ENCODE data around the gene FAM200C. TPM values are rescaled to one million over a fixed set of nuclear protein-coding genes. Genes with fewer than 3 reads are reported as not detected.

The FAM200C gene
- total and polyA plus RNA-seq, 9 of the 15 experiments (the other 6 are each of a cell fraction or from before 2014, with no cell fraction given): 1.3 to 7.0 (median 1.8) TPM

DNA sequence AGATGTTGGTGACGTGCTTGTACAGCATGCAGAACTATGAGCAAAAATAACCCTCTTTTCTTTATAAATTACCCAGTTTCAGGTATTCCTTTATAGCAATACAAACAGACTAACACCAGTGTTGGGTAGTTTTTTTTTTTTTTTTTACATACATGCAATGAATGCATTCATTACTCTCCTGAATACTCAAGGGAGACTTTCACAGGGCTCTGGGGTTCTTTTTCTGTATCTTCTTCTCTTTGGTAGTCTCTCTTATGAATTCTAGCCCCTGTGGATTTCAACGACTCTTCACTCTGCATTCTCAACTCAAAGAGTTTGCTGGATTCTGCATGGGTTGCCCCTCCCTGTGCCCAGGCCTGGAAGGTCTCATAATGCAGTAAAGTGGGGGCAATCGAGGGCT is 49.6 kb upstream of the FAM200C start:
- Histone ChIP-seq H3K4me1 (replicated peaks in 1 of 2; ENCODE audit: control insufficient read depth in 2 of 2, insufficient read depth in 2 of 2, low read length in 2 of 2) (no peaks in the 10 kb centered on the region), H3K4me3 (no peak overlapping the region), H2AFZ (ENCODE audit: low read depth, low read length) (no peak overlapping the region), H3K4me2 (ENCODE audit: insufficient read depth, low read length) (no peak overlapping the region), H3K79me2 (ENCODE audit: control insufficient read depth, insufficient read depth, low read length) (no peaks in the 10 kb centered on the region), H3K9ac (ENCODE audit: insufficient read depth in 1 of 2, low read depth in 2 of 2, low read length in 2 of 2) (no peak overlapping the region), H3K27me3 (ENCODE audit: control insufficient read depth in 2 of 2, insufficient read depth in 2 of 2, low read length in 2 of 2) (no peaks in the 10 kb centered on the region), H3K9me3 (replicated peaks; ENCODE audit: control insufficient read depth, insufficient read depth, low read depth, low read length) (no peaks in the 10 kb centered on the region), H4K20me1 (replicated peaks; ENCODE audit: control insufficient read depth, insufficient read depth, low read length) (no peaks in the 10 kb centered on the region; the same call in 1 of the 2 replicates), H3K27ac (ENCODE audit: extremely low read depth, low read depth, low read length) (no peak overlapping the region), H3K36me3 (ENCODE audit: control insufficient read depth, insufficient read depth, low read length) (no peaks in the 10 kb centered on the region), H3K9me1 (ENCODE audit: control insufficient read depth, insufficient read depth, low read length) (no peaks in the 10 kb centered on the region)
- POLR2A ChIA-PET: interaction anchor here (0.6 to 0.8 kb wide), 2 partner anchors 11 to 13 kb away, joined by 3 to 6 read pairs; no protein-coding TSS in a partner anchor
- no peak for FAIRE-seq
- CTCF ChIA-PET (ENCODE audit: low intra/inter-chr PET ratio): no interaction called here
- DNase-seq (ENCODE audit: extremely low read depth in 1 of 4, low spot score in 3 of 4): no peak
- intact Hi-C loops (cut with micrococcal nuclease) (no loop called here), in situ Hi-C loops (cut with MboI) (no loop called here)
- no TSS peak for BruUV-seq (replicated peaks)
- no peak for ATAC-seq
- 0% methylated on average over 3 of the region's 3 CpGs for WGBS (ENCODE audit: insufficient coverage, low coverage, missing lambda C conversion rate)
- TF ChIP-seq ZNF444 (CRISPR knock-in tag; IDR thresholded peaks at IDR 0.05) (no peak), MXI1 (IDR thresholded peaks at IDR 0.05; ENCODE audit: low read depth, low read length) (no peak), STAT6 (CRISPR knock-in tag; IDR thresholded peaks at IDR 0.05) (no peak), ZNF586 (CRISPR knock-in tag; conservative IDR thresholded peaks at IDR 0.05) (no peak), POLR2B (IDR thresholded peaks at IDR 0.05; ENCODE audit: low read depth, partially characterized antibody) (no peak), POLR2A (conservative IDR thresholded peaks at IDR 0.05) (no peak), PHTF2 (CRISPR knock-in tag; IDR thresholded peaks at IDR 0.05) (no peak), RHOXF2B (CRISPR knock-in tag; conservative IDR thresholded peaks at IDR 0.05) (no peak), CREB3L1 (IDR thresholded peaks at IDR 0.05; ENCODE audit: borderline replicate concordance, low read depth) (no peak), BDP1 (IDR thresholded peaks at IDR 0.05; ENCODE audit: insufficient read depth, insufficient read length) (no peak), SPI1 (IDR thresholded peaks at IDR 0.05; ENCODE audit: borderline replicate concordance, low read depth, low read length) (no peak), ZKSCAN3 (CRISPR knock-in tag; IDR thresholded peaks at IDR 0.05) (no peak), RNF2 (IDR thresholded peaks at IDR 0.05) (no peak)
- TF ChIP-seq, protein P1, sequence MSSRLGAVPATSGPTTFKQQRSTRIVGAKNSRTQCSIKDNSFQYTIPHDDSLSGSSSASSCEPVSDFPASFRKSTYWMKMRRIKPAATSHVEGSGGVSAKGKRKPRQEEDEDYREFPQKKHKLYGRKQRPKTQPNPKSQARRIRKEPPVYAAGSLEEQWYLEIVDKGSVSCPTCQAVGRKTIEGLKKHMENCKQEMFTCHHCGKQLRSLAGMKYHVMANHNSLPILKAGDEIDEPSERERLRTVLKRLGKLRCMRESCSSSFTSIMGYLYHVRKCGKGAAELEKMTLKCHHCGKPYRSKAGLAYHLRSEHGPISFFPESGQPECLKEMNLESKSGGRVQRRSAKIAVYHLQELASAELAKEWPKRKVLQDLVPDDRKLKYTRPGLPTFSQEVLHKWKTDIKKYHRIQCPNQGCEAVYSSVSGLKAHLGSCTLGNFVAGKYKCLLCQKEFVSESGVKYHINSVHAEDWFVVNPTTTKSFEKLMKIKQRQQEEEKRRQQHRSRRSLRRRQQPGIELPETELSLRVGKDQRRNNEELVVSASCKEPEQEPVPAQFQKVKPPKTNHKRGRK (tag; IDR thresholded peaks at IDR 0.05): no peak

Measured in K562 (cell line).